NCI-H524 treated with DMSO at 0.1 percent for 48 hours (cell line): ENCODE results near the gene IBA57.

ENCODE experiments used
- DNase-seq: peaks from one replicate; lab custom pipeline; 2025; lab: John Stamatoyannopoulos, UW

The IBA57 gene

DNA sequence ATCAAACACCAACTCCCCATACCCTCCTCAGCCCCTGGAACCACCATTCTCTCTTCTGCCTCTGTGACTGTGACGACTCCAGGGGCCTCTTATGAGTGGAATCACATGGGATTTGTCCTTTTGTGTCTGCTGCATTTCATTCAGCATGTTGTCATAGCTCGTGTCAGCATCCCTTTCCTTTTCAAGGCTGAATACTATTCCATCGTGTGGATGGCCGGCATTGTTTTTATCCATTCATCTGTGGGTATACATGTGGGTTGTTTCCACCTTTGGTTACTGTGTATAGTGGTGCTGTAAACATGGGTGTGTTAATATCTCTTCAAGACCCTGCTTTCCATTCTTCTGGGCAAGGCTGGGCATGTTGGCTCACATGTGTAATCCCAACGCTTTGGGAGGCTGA lies 25.2 kb downstream of the IBA57 start:
- no peak for DNase-seq

DNA sequence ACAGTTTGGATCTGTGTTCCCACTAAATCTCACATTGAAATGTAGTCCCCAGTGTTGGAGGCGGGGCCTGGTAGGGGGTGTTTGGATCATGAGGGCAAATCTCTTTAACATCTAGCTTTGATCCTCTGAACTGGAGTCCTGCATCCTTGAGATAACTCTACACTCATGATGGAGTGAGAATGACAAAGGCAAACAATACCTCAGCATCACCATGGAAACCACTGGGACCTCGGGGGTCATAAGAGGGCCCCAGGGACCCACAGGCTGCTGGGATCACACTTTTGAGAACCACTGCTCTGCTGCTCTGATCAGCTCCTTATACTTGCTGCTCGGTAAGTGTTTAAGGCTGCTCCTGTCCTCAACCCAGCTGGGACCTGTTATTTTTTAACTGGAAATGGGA lies 28.8 kb downstream of the IBA57 start:
- DNase-seq: no peak

DNA sequence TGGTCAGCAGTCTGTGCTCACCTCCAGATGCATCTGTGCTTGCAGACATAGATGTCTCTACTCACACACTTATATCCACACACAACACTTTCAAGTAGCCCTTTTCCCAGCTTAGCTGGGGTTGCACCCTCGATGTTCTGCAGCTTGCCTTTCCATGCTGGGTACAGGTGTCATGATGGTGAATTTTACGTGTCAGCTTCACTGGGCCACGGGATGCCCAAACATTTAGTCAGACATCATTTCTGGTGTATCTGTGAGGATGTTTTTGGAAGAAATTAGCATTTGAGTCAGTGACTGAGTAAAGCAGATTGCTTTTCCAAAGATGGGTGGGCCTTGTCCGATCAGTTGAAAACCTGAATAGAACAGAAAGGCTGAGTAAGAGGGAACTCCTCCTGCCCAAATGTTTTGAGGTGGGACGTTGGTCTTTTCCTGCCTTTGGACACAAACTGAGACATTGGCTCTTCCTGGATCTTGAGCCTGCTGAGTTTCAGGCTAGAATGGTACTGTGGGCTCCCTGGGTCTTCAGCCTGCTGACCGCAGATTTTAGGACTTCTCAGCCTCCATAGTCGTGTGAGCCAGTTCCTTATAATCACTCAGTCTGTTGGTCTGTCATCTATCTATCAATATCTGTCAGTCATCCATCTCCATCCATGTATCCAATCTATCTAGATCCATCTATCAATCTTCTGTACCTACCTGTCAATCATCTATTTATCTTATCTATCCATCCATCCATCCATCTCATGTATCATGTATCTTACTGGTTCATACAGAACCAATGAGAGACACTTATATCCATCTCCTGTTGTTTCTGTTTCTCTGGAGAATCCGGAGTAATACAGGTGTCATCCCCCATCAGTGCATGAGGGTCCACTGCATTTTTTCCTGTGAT lies 29.6 kb downstream of the IBA57 start:
- DNase-seq: no peak

DNA sequence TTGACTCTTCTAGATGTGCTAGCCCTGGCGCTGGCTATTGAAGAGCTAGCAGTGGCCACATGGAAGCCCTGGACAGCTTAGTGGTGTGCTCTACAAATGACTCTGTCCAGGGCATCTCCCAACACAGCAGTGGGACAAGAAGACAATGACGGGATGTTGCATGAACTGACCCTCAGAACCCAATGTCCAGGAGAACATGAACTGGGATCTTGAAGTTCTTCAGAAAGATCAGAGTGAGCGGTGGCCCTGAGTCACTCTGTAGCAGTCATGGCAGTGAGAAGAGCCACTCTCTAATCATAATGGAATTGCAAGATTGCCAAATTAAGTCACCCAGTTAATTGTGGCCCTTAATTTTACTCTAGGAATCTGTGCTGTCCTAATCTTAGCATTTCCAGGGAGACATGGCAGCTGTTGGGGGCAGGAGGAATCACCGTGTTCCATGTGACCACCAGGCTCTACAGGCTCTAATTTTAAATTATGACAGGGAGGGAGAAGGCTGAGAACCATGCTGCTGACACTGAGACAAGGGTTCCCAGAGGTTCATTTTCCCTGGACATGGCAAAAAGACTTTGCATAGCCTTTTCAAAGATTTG lies 32.0 kb downstream of the IBA57 start:
- no peak for DNase-seq

DNA sequence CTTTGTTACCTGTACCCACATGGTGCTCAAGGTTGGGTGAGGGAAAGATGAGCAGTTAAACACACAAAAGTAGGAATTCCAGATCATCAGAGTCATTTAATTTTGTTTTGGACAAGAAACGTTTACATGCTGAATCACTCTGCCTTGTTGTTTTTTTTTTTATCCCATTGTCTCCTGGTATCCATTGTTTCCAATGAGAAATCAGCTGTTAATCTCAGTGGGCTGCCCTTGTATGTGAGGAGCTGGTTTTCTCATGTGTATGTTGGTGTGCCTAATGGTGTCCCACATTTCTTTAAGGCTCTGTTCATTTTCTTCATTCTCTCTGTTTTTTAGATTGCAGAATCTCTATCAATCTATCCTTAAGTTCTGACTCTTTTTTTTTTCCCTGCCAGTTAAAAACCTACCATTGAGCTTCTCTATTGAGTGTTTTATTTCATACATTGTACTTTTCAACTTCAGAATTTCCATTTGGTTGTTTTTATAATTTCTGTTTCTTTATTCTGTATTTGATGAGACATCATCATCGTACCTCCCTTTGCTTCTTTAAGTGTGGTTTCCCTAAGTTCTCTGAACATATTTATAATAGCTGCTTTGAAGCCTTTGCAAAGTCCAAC lies 33.5 kb downstream of the IBA57 start:
- DNase-seq: no peak

DNA sequence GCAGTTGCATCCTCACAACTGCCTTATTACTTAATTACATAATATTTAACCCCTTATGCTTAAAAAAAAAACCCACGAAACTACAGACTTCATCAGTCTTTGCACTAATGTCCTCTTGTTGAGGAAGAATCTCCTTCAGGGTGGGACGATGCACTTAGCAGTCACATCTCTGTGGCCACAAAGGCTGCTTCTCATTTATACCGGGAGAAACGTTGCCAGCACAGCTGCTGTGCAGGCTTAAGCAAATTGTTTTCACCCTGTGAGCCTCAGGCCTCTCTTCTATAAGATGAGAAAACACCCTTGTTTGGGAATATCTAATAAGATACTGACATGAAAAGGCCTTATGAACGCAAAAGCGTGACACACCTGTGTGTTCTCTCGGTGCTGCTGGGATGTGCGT lies 39.4 kb downstream of the IBA57 start:
- no peak for DNase-seq

DNA sequence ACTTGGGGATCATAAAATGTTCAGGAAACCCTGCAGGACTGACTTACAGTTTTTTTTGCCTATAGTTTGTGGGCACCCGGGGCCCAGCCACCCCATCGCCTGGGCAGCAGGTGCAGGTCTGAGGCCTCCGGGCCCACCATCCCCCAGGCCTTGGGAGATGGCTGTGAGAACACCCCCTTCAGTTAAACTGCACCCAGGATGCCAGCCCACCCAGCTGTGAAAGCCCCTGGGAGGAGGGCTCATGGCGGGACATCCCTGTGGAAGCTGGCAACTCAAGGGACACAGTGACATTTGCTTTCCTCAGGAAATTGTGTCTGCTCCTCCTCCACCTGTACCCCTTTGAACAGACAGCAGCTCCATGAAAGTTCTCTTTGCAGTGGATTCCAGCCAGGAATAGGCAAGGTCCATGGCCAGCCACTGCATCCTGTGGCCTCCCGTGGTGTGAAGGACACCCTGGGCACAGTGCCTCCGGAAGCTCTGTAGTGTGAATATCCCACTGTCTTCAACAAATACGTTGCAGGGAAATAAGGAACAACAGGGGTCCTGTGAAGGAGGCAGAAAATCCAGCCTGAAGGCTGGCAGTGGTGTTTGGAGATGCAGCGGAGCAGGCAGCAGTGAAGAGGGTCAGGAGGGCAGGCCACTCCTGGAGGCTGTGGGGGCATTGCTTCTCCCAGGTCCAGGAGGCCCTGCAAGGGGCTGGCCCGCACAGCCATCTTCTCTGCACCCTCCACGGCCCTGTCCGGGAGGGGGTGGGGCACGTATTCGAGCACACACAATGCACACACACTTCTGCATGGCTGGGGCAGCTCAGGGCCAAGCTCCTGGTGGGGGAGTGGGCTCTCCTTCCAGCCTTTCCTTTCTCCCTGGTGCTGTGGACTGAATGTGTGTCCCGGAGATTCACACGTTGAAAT lies 40.2 kb downstream of the IBA57 start:
- DNase-seq: no peak

DNA sequence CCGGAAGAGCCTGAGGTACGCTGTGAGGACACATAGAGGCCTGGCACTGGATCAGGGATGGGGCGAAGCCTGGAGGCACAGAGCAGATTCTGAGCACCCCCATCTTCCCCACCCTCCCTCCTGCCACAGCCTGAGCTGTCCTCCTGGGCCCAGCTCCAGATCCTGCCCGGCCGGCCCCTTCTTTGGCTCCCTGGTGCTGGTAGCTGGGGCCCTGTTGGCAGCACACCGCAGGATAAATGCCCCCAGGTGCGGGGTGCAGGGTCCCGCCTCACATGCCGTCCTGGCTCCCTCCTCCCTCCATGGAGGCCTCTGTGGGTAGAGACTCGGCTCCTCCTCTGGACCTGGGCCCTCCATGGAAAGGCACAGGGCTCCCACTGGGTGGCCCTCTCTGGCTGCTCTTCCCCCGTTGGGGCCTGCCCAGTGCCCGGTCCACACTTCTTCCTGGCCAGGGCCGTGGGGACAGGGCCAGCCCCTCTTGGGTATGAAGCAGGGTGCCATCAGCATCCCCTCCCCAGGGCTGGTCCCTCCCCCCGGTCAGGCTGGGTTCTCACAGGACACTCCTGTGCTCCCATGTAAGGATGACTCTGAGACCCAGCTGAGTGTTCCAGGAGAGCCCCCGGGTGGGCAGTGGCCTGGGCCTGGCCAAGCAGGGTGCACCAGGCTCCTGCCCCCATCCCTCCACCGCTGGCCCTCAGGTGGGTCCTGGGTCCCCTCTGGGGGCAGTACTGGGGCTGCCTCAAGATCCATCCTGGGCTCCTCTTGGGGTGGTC lies 41.2 kb downstream of the IBA57 start:
- no peak for DNase-seq

DNA sequence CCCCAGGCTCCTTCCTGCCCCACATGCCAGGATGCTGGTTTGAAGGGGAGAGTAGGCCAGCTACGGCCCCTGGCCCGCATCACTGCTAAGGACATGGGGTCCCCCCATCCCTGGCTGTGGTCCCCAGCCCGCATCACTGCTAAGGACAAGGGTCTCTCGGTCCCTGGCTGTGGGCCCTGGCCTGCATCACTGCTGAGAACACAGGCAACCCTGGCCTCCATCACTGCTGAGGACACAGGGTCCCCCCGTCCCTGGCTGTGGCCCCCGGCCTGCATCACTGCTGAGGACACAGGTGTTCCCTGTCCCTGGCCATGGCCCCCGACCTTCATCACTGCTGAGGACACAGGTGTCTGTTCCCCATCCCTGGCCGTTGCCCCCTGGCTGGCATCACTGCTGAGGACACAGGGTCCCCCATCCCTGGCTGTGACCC lies 41.8 kb downstream of the IBA57 start:
- DNase-seq: no peak

DNA sequence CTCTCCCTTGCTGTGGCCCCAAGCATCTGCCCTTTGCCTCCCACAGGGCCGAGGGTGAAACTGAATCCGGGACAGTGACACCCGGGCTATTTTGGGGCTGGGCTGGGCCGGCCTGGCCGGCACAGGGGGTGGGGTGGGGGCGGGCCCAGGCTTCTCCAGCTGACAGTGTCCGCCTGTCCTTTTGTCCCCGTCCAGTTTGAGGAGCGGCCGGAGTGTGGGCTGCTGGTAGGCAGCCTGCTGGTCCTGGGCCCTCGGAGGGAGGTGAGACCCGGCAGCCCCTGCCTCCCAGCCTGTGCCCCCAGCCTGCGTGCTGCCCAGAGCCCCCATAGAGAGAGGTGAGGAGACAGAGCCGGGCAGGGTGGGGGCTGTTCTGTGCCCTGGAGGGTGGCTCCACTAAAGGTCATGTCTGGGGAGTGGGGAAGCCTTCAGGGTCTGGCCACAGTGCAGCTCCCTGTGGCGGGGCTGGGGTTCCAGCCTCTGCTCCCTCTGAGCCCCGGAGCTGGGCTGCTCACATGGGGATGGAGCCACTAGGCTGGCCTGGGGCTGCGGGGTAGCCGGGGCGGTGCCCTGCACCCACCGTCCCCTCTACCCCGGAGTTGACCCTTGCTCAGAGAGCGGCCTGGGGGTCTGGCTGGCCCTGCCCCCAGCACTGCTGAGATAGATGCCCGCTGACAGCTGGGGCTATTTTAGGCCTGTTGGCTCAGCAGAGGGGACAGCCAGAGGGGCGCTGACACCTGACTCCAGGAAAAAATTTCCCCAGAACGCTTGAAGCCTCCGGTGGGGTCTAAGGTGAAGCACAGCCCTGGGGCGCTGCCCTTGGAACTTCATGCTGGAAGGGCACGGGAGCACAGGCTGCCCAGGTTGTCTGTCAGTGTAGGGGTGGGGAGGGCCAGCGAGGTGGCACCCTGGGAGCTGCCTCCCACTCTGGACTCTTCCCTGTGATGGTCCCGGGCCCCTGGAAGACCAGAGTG lies 42.5 kb downstream of the IBA57 start, which contains the start of gene OBSCN:
Gene OBSCN (plus strand): TSS at position 194 of the 971 bp plus-strand sequence. CDS start 3,740 bp downstream, outside the sequence.
- DNase-seq: no peak

DNA sequence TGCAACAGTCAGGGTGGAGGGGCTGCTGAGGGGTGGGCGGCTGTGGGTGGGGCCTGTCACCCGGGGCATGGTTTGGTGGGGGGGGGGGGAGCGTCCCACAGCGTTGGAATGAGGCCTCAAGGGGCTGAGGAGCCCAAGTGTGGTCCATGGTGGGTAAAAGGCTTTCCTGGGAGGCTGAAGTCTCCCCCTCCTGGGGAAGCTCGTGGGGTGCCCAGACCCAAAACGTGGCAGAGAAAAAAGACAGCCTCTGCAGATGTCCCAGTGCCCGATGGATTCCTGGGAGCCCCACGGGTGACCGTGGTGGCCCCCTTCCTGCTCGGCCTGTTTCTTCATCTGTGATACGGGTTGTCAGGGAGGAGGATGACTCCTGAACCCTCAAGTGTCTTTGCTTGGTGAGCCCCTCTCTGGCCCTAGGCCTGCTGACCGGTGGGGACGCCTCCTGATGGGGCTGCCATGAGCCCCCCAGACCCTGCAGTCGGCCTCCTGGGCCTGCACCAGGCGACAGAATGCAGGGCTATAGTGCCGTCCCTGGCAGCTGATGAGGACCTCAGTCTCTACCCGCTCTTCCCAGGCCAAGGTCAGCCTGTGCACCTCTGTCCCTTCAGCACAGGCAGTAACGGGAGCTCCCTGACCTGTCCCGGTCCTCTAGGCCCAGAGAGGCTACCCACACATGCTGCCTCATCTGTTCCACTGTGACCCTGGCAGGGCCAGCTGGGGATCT lies 43.4 kb downstream of the IBA57 start:
- DNase-seq: no peak

DNA sequence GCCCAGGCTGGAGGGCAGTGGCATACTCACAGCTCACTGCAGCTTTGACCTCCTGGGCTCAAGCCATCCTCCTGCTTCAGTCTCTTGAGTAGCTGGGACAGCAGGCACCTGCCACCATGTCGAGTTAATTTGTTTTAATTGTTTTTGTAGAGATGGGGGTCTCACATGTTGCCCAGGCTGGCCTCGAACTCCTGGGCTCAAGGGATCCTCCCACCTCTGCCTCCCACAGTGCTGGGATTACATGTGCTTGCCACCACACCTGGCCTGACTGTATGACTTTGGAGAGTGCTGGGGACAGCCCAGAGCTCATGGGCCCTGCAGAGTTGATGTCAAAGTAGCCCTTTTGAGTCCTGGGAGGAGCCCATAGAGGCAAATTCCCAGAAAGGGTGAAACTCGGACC lies 44.1 kb downstream of the IBA57 start:
- DNase-seq: no peak

DNA sequence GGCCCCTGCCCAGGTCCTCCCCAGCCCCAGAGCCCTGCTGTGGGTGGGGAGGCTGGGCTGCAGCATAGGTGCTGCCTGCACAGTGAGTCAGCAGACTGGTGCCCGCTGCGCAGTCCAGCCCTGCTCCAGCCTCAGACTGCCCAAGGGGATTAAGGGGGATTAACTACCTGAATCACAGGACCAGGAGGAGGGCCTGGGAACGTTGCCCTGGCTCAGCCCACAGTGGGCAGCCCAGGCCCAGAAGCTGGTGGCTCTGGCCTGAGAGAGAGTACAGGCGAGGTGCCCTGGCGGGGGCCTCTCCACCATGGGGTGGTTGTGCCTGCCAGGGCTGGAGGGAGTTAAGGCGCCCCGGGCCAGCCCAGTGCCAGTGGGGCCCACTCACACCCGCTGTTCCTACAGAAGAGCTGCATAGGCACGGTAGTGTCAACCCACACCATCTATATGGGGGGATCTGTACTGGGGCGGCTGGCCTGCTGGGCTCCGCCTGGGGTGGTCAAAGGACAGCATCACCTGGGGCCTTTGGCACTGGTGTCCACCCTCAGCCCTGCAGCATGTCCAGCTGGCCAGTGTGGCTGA lies 44.6 kb downstream of the IBA57 start:
- no peak for DNase-seq

DNA sequence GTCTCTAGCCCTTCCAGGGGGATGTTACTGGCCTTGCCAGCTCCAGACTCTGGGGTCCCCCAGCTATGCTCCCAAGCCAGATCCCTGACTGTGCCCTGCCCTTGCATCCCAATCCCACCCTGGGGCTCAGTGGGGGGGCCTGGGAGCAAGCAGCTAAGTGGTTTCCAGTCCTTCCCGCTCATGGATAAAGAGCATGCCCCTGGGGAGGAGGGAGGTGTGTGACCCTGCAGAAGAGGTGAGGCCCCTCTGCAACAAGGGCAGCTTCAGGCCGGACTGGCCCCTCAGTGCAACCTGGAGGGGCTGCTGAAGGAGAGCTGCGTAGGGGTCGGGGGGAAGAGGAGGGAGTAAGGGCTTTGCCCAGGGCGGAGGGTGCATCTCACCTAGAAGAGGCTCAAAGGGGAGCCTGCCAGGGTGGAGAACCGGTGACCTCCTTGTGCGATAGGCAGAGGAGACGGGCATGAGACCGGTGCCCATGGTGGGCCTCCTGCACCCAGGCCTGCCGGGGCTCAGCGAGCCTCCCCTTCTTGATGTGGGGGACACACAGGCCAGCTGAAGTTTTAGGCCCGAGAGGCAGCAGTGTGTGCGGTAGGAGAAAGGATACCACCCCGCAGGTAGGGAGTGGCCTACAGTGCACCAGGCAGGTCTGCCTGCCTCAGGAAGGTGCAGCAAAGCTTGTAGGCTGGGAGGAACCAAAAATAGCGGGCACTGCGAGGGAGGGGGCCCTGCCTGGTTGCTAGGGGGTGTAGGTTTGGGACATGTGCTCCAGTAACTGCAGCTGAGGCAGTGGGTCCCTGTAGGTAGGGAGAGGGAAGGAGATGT lies 45.3 kb downstream of the IBA57 start:
- no peak for DNase-seq

DNA sequence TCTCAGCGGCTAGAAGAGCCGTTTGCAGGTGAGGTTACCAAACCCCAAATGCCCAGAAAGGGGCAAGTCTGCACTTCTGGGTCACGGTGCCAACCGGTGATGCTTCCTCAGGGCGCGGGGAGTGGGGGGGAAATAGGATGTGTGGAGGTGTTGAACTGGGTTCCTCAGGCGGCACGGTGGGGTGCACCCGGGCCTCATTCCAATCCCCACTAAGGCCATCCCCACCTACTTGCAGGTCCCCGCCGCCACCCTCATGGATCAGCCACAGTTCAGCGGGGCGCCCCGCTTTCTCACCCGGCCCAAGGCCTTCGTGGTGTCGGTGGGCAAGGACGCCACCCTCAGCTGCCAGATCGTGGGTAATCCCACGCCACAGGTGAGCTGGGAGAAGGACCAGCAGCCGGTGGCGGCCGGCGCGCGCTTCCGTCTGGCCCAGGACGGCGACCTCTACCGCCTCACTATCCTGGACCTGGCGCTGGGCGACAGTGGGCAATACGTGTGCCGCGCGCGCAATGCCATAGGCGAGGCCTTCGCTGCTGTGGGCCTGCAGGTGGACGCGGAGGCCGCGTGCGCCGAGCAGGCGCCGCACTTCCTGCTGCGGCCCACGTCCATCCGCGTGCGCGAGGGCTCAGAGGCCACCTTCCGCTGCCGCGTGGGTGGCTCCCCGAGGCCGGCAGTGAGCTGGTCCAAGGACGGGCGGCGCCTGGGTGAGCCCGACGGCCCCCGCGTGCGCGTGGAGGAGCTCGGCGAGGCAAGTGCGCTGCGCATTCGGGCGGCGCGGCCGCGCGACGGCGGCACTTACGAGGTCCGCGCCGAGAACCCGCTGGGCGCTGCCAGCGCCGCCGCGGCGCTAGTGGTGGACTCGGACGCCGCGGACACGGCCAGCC lies 46.2 kb downstream of the IBA57 start:
- DNase-seq: no peak

DNA sequence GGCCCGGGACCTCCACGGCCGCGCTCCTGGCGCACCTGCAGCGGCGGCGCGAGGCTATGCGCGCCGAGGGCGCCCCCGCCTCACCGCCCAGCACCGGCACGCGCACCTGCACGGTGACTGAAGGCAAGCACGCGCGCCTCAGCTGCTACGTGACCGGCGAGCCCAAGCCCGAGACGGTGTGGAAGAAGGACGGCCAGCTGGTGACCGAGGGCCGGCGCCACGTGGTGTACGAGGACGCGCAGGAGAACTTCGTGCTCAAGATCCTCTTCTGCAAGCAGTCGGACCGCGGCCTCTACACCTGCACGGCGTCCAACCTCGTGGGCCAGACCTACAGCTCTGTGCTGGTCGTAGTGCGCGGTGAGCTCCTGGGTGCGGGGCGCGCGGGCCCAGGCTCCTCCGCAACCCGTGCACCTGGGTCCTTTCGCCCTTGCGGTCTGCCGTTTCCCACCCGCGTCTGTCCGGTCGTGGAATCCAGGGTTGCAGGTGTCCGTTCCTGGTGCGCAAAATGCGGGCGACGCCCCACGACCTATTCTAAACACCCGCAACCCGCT lies 46.9 kb downstream of the IBA57 start:
- DNase-seq: no peak
